ENCODE measurements around the gene ADH1A.
"Not testable (repeated sequence)": the region's sequence is repeated elsewhere in the genome, so short reads cannot be mapped to it uniquely, and the experiment has no call there.

The ADH1A gene

DNA sequence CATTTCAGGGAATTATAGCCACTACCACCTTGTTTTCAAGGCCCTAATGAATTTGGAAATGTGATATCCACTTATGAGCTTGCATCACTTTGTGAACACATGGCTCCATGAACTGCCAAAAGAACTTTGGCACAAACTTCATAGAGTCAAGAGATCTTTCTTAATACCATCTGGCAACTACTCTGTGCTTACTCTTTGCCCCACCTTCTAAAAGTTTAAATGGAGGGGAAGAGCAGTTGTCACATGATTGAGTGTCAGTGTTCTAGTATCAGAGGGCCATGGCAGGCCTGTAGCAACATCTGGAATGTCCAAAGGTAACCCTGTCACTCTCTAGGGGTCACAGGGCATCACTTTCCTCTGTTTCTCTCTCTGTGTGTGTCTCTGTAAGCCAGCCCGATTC, 33.0 kb upstream of the ADH1A start:
- H3K23ac ChIP-seq (ENCODE audit: low read length) = no peak overlapping the region
- H3K4me1 ChIP-seq (ENCODE audit: control insufficient read depth in 1 of 2, insufficient read depth in 2 of 2, low read length in 2 of 2) = no peaks in the 10 kb centered on the region
- H3K9ac ChIP-seq (ENCODE audit: low read length) = no peak overlapping the region
- no peak overlapping the region for H3K4me3 ChIP-seq (ENCODE audit: low read depth, low read length)
- no peak overlapping the region for H2BK120ac ChIP-seq (ENCODE audit: insufficient read depth, low read length, poor library complexity)
- no peak overlapping the region for H3K27ac ChIP-seq (ENCODE audit: low read depth, low read length)
- no peak overlapping the region for H3K14ac ChIP-seq (ENCODE audit: low read length)
- no peak overlapping the region for H2AFZ ChIP-seq (ENCODE audit: insufficient read depth, low read length, poor library complexity)
- no peak overlapping the region for H4K12ac ChIP-seq (ENCODE audit: low read depth, low read length)
- H4K8ac ChIP-seq (ENCODE audit: low read depth, low read length) = no peak overlapping the region
- H3K4ac ChIP-seq (ENCODE audit: low read depth, low read length) = no peak overlapping the region
- WGBS (ENCODE audit: extremely low coverage, insufficient coverage, insufficient read length) = no CpG with 5 or more reads among the region's 1 CpG
- H3K36me3 ChIP-seq (ENCODE audit: control insufficient read depth in 1 of 2, insufficient read depth in 2 of 2, low read length in 2 of 2) = no peaks in the 10 kb centered on the region
- H3K9me3 ChIP-seq (ENCODE audit: insufficient read depth, low read depth, low read length) = peaks cover 2% of the 10 kb centered on the region
- no peaks in the 10 kb centered on the region for H3K79me1 ChIP-seq (ENCODE audit: low read length)
- no peak overlapping the region for H2AK5ac ChIP-seq (ENCODE audit: low read length)
- no peaks in the 10 kb centered on the region for H3K27me3 ChIP-seq (ENCODE audit: insufficient read depth, low read length)
- no peak overlapping the region for H2BK5ac ChIP-seq (ENCODE audit: low read depth, low read length, poor library complexity)
- DNase-seq = no peak
- H2BK12ac ChIP-seq (ENCODE audit: low read length) = no peak overlapping the region
- H3K18ac ChIP-seq (ENCODE audit: low read length) = no peak overlapping the region
- no peaks in the 10 kb centered on the region for H3K79me2 ChIP-seq (ENCODE audit: control insufficient read depth, insufficient read depth, low read length, poor library complexity)
- H3K4me2 ChIP-seq (ENCODE audit: low read length) = no peak overlapping the region
- no peak overlapping the region for H4K91ac ChIP-seq (ENCODE audit: low read depth, low read length)

DNA sequence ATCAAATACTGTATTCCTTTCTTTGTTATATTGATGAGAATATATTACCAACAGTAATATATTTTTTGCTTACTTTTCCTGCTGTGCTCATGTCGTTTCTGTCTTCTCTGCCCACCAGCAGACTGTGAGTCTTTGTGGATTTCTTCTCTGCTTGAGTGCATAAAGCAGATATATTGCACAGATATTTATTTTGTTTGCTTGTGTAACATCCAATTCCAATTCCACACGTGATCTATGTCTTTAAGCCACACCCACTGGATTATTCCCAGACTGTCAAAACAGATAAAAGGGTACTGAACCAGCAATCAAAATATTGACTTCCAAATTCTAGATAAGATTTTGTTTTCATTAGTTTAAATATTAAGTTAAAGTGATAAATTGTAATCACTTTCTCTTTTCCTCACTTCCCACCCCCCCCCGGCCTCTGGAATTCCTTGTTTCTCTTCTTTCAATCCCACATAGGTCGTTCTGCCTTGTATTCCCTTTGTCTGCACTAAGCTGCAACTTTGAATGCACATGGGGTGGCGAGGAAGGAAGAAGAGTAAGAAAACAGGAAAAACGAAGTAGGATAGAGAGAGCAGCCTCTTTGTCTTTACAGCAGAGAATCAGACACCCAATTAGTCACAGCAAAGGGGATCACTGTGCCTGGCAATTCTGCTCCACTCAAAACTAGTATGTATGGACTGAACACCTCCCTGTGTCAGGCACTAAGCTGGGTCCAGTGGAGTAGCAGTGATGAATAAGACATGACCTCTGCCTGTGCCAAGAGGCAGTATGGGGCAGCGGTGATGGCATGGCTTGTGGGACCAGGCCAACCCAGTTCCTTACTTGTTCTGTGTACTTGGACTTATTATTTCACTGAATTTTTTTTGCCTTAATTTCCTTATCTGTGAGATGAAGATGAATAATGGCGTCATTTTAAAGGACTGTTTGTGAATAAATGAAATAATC, 30.7 kb upstream of the ADH1A start, which contains the start of gene ADH1B:
TSS of gene ADH1B (minus strand) at position 161 of the 951 bp plus-strand sequence. CDS start at position 91, 70 bp downstream.
- Histone ChIP-seq H3K36me3 (ENCODE audit: control insufficient read depth in 1 of 2, insufficient read depth in 2 of 2, low read length in 2 of 2) (no peaks in the 10 kb centered on the region), H4K8ac (ENCODE audit: low read depth, low read length) (no peak within 1 kb of the TSS), H3K79me2 (ENCODE audit: control insufficient read depth, insufficient read depth, low read length, poor library complexity) (no peaks in the 10 kb centered on the region), H3K9me3 (ENCODE audit: insufficient read depth, low read depth, low read length) (no peaks in the 10 kb centered on the region), H3K18ac (ENCODE audit: low read length) (no peak within 1 kb of the TSS), H2AK5ac (ENCODE audit: low read length) (no peak within 1 kb of the TSS), H3K4me2 (ENCODE audit: low read length) (no peak within 1 kb of the TSS), H2AFZ (ENCODE audit: insufficient read depth, low read length, poor library complexity) (no peak within 1 kb of the TSS), H2BK5ac (ENCODE audit: low read depth, low read length, poor library complexity) (no peak within 1 kb of the TSS), H4K12ac (ENCODE audit: low read depth, low read length) (no peak within 1 kb of the TSS), H4K91ac (ENCODE audit: low read depth, low read length) (no peak within 1 kb of the TSS), H2BK12ac (ENCODE audit: low read length) (no peak within 1 kb of the TSS), H3K23ac (ENCODE audit: low read length) (no peak within 1 kb of the TSS), H3K4me3 (ENCODE audit: low read depth, low read length) (no peak within 1 kb of the TSS), H3K4ac (ENCODE audit: low read depth, low read length) (no peak within 1 kb of the TSS), H2BK120ac (ENCODE audit: insufficient read depth, low read length, poor library complexity) (no peak within 1 kb of the TSS), H3K27me3 (ENCODE audit: insufficient read depth, low read length) (no peaks in the 10 kb centered on the region), H3K9ac (ENCODE audit: low read length) (no peak within 1 kb of the TSS), H3K14ac (ENCODE audit: low read length) (no peak within 1 kb of the TSS), H3K79me1 (ENCODE audit: low read length) (no peaks in the 10 kb centered on the region), H3K27ac (ENCODE audit: low read depth, low read length) (no peak within 1 kb of the TSS), H3K4me1 (ENCODE audit: control insufficient read depth in 1 of 2, insufficient read depth in 2 of 2, low read length in 2 of 2) (no peaks in the 10 kb centered on the region)
- no CpG with 5 or more reads among the region's 8 CpGs for WGBS (ENCODE audit: extremely low coverage, insufficient coverage, insufficient read length)
- DNase-seq = no peak

DNA sequence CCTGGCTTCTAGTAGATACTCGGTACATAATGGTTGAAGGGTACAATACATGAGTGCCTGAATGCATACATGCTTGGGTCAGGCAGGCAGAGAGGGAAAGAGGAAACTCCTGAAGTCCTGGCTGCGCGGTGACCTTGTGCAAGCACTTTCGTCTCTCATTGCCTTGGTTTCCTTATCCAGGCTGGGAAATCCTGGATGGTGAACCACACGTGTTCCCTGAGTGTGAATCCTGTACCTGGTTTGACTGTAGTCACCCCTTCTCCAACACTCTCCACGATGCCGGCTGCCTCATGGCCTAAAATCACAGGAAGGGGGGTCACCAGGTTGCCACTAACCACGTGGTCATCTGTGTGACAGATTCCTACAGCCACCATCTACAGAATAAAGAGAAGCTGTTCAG, 27.0 kb upstream of the ADH1A start:
- not testable (repeated sequence) for H3K4me3 ChIP-seq (ENCODE audit: low read depth, low read length); H4K8ac ChIP-seq (ENCODE audit: low read depth, low read length); H2AFZ ChIP-seq (ENCODE audit: insufficient read depth, low read length, poor library complexity); H3K18ac ChIP-seq (ENCODE audit: low read length); H2BK5ac ChIP-seq (ENCODE audit: low read depth, low read length, poor library complexity); H3K4ac ChIP-seq (ENCODE audit: low read depth, low read length); H4K12ac ChIP-seq (ENCODE audit: low read depth, low read length); H3K14ac ChIP-seq (ENCODE audit: low read length); H3K79me1 ChIP-seq (ENCODE audit: low read length); H3K9me3 ChIP-seq (ENCODE audit: insufficient read depth, low read depth, low read length); H3K4me2 ChIP-seq (ENCODE audit: low read length); H3K27me3 ChIP-seq (ENCODE audit: insufficient read depth, low read length); H2BK12ac ChIP-seq (ENCODE audit: low read length); H3K36me3 ChIP-seq (ENCODE audit: control insufficient read depth in 1 of 2, insufficient read depth in 2 of 2, low read length in 2 of 2); H4K91ac ChIP-seq (ENCODE audit: low read depth, low read length); H2BK120ac ChIP-seq (ENCODE audit: insufficient read depth, low read length, poor library complexity); DNase-seq; H3K79me2 ChIP-seq (ENCODE audit: control insufficient read depth, insufficient read depth, low read length, poor library complexity); H3K4me1 ChIP-seq (ENCODE audit: control insufficient read depth in 1 of 2, insufficient read depth in 2 of 2, low read length in 2 of 2); H3K9ac ChIP-seq (ENCODE audit: low read length); H3K23ac ChIP-seq (ENCODE audit: low read length); H2AK5ac ChIP-seq (ENCODE audit: low read length); H3K27ac ChIP-seq (ENCODE audit: low read depth, low read length)
- no CpG with 5 or more reads among the region's 8 CpGs for WGBS (ENCODE audit: extremely low coverage, insufficient coverage, insufficient read length)

DNA sequence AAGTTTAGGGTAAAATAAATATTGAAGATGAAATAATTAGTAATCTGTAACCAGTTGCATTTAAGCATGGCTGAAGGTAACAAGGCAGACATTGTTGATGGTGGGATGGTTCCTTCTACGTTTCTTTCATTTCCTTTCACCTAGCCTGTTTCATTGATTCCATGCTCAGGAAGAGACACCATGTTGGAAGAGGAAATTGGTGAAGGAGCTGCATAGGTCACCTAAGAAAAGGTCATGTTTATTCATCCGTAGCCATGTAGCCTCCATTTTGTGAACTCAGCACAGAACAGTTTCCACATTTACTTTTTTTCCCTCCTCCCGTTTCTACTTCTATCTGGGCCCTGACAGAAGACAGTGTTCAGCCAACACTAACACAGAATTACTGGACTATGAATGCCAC, 26.6 kb upstream of the ADH1A start:
- Histone ChIP-seq H3K36me3 (ENCODE audit: control insufficient read depth in 1 of 2, insufficient read depth in 2 of 2, low read length in 2 of 2) (no peaks in the 10 kb centered on the region), H3K18ac (ENCODE audit: low read length) (no peak overlapping the region), H3K79me2 (ENCODE audit: control insufficient read depth, insufficient read depth, low read length, poor library complexity) (no peaks in the 10 kb centered on the region), H2AK5ac (ENCODE audit: low read length) (no peak overlapping the region), H3K9me3 (ENCODE audit: insufficient read depth, low read depth, low read length) (no peaks in the 10 kb centered on the region), H3K4me1 (ENCODE audit: control insufficient read depth in 1 of 2, insufficient read depth in 2 of 2, low read length in 2 of 2) (no peaks in the 10 kb centered on the region), H4K12ac (ENCODE audit: low read depth, low read length) (no peak overlapping the region), H3K4ac (ENCODE audit: low read depth, low read length) (no peak overlapping the region), H2BK12ac (ENCODE audit: low read length) (no peak overlapping the region), H3K27me3 (ENCODE audit: insufficient read depth, low read length) (no peaks in the 10 kb centered on the region), H3K23ac (ENCODE audit: low read length) (no peak overlapping the region), H3K9ac (ENCODE audit: low read length) (no peak overlapping the region), H2BK5ac (ENCODE audit: low read depth, low read length, poor library complexity) (no peak overlapping the region), H3K4me3 (ENCODE audit: low read depth, low read length) (no peak overlapping the region), H2BK120ac (ENCODE audit: insufficient read depth, low read length, poor library complexity) (no peak overlapping the region), H3K4me2 (ENCODE audit: low read length) (no peak overlapping the region), H3K14ac (ENCODE audit: low read length) (no peak overlapping the region), H2AFZ (ENCODE audit: insufficient read depth, low read length, poor library complexity) (no peak overlapping the region), H3K79me1 (ENCODE audit: low read length) (no peaks in the 10 kb centered on the region), H4K91ac (ENCODE audit: low read depth, low read length) (no peak overlapping the region), H3K27ac (ENCODE audit: low read depth, low read length) (no peak overlapping the region), H4K8ac (ENCODE audit: low read depth, low read length) (no peak overlapping the region)
- no CpG with 5 or more reads among the region's 3 CpGs for WGBS (ENCODE audit: extremely low coverage, insufficient coverage, insufficient read length)
- no peak for DNase-seq

All from trophoblast cell (in vitro differentiated cells and primary cell).